Transverse colon (tissue), 4 donors: ENCODE data around the gene IFNK.

ENCODE experiments used
- EP300 ChIP-seq: sonication (generic); formaldehyde crosslinking; IDR thresholded peaks from one replicate; pipeline ENCODE4 v1.6.1; 2017; ENCODE audit warnings: antibody characterized with exemption, low read depth
- POLR2A ChIP-seq: fragments of 450-650 bp; IDR thresholded peaks from one replicate; pipeline ENCODE4 v1.6.1; 2016; ENCODE audit warnings: antibody characterized with exemption, mild to moderate bottlenecking, moderate library complexity
- POLR2AphosphoS5 ChIP-seq, 3 donors: sonication (generic); formaldehyde crosslinking; IDR thresholded peaks; one replicate each; pipeline ENCODE4 v1.6.1; 2016; ENCODE audit warnings: antibody characterized with exemption in 3 of 3
- TF ChIP-seq, protein P1 (sequence below), 5 experiments: fragments of 200-600 bp in 3 of 5; fragments of 450-650 bp in 2 of 5; sonication (generic) in 3 of 5; IDR thresholded peaks; 1 replicate in 2 of 5; 2 replicates in 3 of 5; pipeline ENCODE4 v1.5.1; 2016 to 2017; ENCODE audit warnings: antibody characterized with exemption in 5 of 5, inconsistent platforms in 3 of 5, mild to moderate bottlenecking in 2 of 5, moderate library complexity in 1 of 5

GRCh38 chr9:27572061-27572460, 48.0 kb downstream of the IFNK start:
- TF ChIP-seq, protein P1, sequence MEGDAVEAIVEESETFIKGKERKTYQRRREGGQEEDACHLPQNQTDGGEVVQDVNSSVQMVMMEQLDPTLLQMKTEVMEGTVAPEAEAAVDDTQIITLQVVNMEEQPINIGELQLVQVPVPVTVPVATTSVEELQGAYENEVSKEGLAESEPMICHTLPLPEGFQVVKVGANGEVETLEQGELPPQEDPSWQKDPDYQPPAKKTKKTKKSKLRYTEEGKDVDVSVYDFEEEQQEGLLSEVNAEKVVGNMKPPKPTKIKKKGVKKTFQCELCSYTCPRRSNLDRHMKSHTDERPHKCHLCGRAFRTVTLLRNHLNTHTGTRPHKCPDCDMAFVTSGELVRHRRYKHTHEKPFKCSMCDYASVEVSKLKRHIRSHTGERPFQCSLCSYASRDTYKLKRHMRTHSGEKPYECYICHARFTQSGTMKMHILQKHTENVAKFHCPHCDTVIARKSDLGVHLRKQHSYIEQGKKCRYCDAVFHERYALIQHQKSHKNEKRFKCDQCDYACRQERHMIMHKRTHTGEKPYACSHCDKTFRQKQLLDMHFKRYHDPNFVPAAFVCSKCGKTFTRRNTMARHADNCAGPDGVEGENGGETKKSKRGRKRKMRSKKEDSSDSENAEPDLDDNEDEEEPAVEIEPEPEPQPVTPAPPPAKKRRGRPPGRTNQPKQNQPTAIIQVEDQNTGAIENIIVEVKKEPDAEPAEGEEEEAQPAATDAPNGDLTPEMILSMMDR (IDR thresholded peaks at IDR 0.05): no peak
- TF ChIP-seq EP300 (no peak), POLR2A (no peak), POLR2AphosphoS5 (IDR thresholded peaks at IDR 0.05) (no peak)
